NCI-H187 (cell line): ENCODE data around the gene PNMA1.

Experiments
- DNase-seq, 2 experiments: peaks; one replicate each; lab custom pipeline; 2025; lab: John Stamatoyannopoulos, UW

The PNMA1 gene

GRCh38 chr14:73665130-73665529 lies 49.1 kb downstream of the PNMA1 start:
- DNase-seq = no peak

GRCh38 chr14:73663548-73664212 lies 50.5 kb downstream of the PNMA1 start:
- no peak for DNase-seq

GRCh38 chr14:73662487-73662943 lies 51.7 kb downstream of the PNMA1 start:
- no peak for DNase-seq

GRCh38 chr14:73661872-73662271 lies 52.3 kb downstream of the PNMA1 start:
- no peak for DNase-seq
